SU-DHL-6 (cell line): ENCODE results near the gene UNC5C.

Experiments used
- EZH2phosphoT487 ChIP-seq: fragments of 200-600 bp; sonication (generic), shearing (Covaris generic); conservative IDR thresholded peaks from 2 replicates; pipeline ENCODE4 v1.6.1; 2018; ENCODE audit warnings: mild to moderate bottlenecking, antibody characterized with exemption, low read length, moderate library complexity, mixed read lengths
- TF ChIP-seq, protein P1 (sequence below): fragments of 200-600 bp; sonication (generic); IDR thresholded peaks from one replicate; pipeline ENCODE4 v1.5.1; 2017; ENCODE audit warnings: antibody characterized with exemption, mild to moderate bottlenecking, low read length, moderate library complexity; ENCODE audit not compliant: insufficient read depth, poor library complexity, severe bottlenecking

- TF ChIP-seq, protein P1, sequence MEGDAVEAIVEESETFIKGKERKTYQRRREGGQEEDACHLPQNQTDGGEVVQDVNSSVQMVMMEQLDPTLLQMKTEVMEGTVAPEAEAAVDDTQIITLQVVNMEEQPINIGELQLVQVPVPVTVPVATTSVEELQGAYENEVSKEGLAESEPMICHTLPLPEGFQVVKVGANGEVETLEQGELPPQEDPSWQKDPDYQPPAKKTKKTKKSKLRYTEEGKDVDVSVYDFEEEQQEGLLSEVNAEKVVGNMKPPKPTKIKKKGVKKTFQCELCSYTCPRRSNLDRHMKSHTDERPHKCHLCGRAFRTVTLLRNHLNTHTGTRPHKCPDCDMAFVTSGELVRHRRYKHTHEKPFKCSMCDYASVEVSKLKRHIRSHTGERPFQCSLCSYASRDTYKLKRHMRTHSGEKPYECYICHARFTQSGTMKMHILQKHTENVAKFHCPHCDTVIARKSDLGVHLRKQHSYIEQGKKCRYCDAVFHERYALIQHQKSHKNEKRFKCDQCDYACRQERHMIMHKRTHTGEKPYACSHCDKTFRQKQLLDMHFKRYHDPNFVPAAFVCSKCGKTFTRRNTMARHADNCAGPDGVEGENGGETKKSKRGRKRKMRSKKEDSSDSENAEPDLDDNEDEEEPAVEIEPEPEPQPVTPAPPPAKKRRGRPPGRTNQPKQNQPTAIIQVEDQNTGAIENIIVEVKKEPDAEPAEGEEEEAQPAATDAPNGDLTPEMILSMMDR = no peak
- TF ChIP-seq EZH2phosphoT487 = no peak
Observed at GRCh38 chr4:95197353-95197752, 351.4 kb downstream of the UNC5C start.
